HepG2 (cell line): ENCODE data around the gene IFNAR1. TPM values are rescaled to one million over a fixed set of nuclear protein-coding genes. Genes with fewer than 3 reads are reported as not detected.

Experiments used
- ELF1 ChIP-seq: sonication (generic); formaldehyde crosslinking; IDR thresholded peaks from 2 replicates; pipeline ENCODE4 v1.4.0; 2020; ENCODE audit warnings: missing genetic modification reagents
- ERF ChIP-seq: IDR thresholded peaks from 2 replicates; pipeline ENCODE4 v1.6.1; 2018; ENCODE audit warnings: missing biosample characterization, missing genetic modification reagents
- FOXJ3 ChIP-seq: sonication (generic); formaldehyde crosslinking; IDR thresholded peaks from 2 replicates; pipeline ENCODE4 v1.4.0; 2020; ENCODE audit warnings: missing genetic modification reagents, mild to moderate bottlenecking, borderline replicate concordance
- GTF3A ChIP-seq: sonication (generic); formaldehyde crosslinking; conservative IDR thresholded peaks from 2 replicates; pipeline ENCODE4 v1.4.0; 2020; ENCODE audit warnings: mild to moderate bottlenecking, missing genetic modification reagents
- HDAC1 ChIP-seq: sonication (generic); formaldehyde crosslinking; IDR thresholded peaks from 2 replicates; pipeline ENCODE4 v1.5.1; 2020; ENCODE audit warnings: mild to moderate bottlenecking, missing genetic modification reagents
- KLF16 ChIP-seq, 2 experiments: sonication (generic) in 1 of 2; formaldehyde crosslinking in 1 of 2; IDR thresholded peaks; 2 replicates each; pipeline versions ENCODE4 v1.6.1 to v1.8.0; 2016 to 2023; ENCODE audit warnings: missing genetic modification reagents in 2 of 2, missing compliant biosample characterization in 1 of 2
- MAZ ChIP-seq, 2 experiments: sonication (generic) in 1 of 2; formaldehyde crosslinking in 1 of 2; IDR thresholded peaks; 2 replicates each; pipeline versions ENCODE4 v1.5.0 to v1.6.1; 2012 to 2020; ENCODE audit warnings: low read depth in 2 of 2, mild to moderate bottlenecking in 2 of 2, borderline replicate concordance in 1 of 2, improper control_type of control experiment in 1 of 2, low read length in 1 of 2, missing genetic modification reagents in 1 of 2, moderate library complexity in 1 of 2
- RNF2 ChIP-seq: fragments of 450-650 bp; conservative IDR thresholded peaks from 2 replicates; pipeline ENCODE4 v1.6.1; 2016; ENCODE audit warnings: low read depth
- RXRA ChIP-seq: sonication (generic); formaldehyde crosslinking; IDR thresholded peaks from 2 replicates; pipeline ENCODE4 v1.5.1; 2020; ENCODE audit warnings: missing genetic modification reagents
- THAP11 ChIP-seq: IDR thresholded peaks from 2 replicates; pipeline ENCODE4 v1.6.1; 2016; ENCODE audit warnings: missing biosample characterization, missing genetic modification reagents
- TOE1 ChIP-seq: sonication (generic); formaldehyde crosslinking; IDR thresholded peaks from 2 replicates; pipeline ENCODE4 v1.4.0; 2020; ENCODE audit warnings: mild to moderate bottlenecking, missing genetic modification reagents
- YY1 ChIP-seq: IDR thresholded peaks from 2 replicates; pipeline ENCODE4 v1.6.1; 2011; ENCODE audit warnings: low read length, low read depth, moderate library complexity, mild to moderate bottlenecking; ENCODE audit not compliant: insufficient read depth, insufficient replicate concordance
- ZNF263 ChIP-seq: sonication (generic); formaldehyde crosslinking; IDR thresholded peaks from 2 replicates; pipeline ENCODE4 v1.4.0; 2020; ENCODE audit warnings: missing genetic modification reagents
- ZNF44 ChIP-seq: sonication (generic); formaldehyde crosslinking; IDR thresholded peaks from 2 replicates; pipeline ENCODE4 v1.5.1; 2020; ENCODE audit warnings: mild to moderate bottlenecking, missing genetic modification reagents
- ZNF446 ChIP-seq: sonication (generic); formaldehyde crosslinking; IDR thresholded peaks from 2 replicates; pipeline ENCODE4 v1.5.0; 2020; ENCODE audit warnings: mild to moderate bottlenecking, missing genetic modification reagents
- ZNF543 ChIP-seq: sonication (generic); formaldehyde crosslinking; IDR thresholded peaks from 2 replicates; pipeline ENCODE4 v1.4.0; 2020; ENCODE audit warnings: mild to moderate bottlenecking, missing genetic modification reagents
- ZNF713 ChIP-seq: sonication (generic); formaldehyde crosslinking; IDR thresholded peaks from 2 replicates; pipeline ENCODE4 v1.4.0; 2020; ENCODE audit warnings: mild to moderate bottlenecking, missing genetic modification reagents
- polyA plus RNA-seq, 8 experiments: library from polyadenylated mRNA; depleted of rRNA in 3 of 8; stranded (reverse) in 7 of 8; unstranded in 1 of 8; fragments of >200 nt; fragmentation: Illumina TruSeq in 4 of 8; extraction: Trizol in 4 of 8; gene quantifications; 2 replicates each; pipeline versions ENCODE4 v1.2.1 to v1.2.3, GENCODE V29; 2011 to 2016; ENCODE audit warnings: low read depth in 4 of 8, missing spikeins in 1 of 8, mixed read lengths in 1 of 8; ENCODE audit not compliant: insufficient read depth in 1 of 8
- total RNA-seq, 5 experiments: library from RNA; depleted of rRNA; stranded (reverse); fragments of >200 nt; fragmentation: Illumina TruSeq; extraction: Trizol; gene quantifications; 2 replicates each; pipeline ENCODE4 v1.2.3, GENCODE V29; 2016; ENCODE audit warnings: low read depth in 1 of 5
- TF ChIP-seq, protein P1 (sequence below): sonication (generic); formaldehyde crosslinking; IDR thresholded peaks from 2 replicates; pipeline ENCODE4 v1.4.0; 2020; ENCODE audit warnings: missing genetic modification reagents, borderline replicate concordance
- TF ChIP-seq, protein P2 (sequence below): sonication (generic); formaldehyde crosslinking; IDR thresholded peaks from 2 replicates; pipeline ENCODE4 v1.9.0; 2021; ENCODE audit warnings: mild to moderate bottlenecking, missing genetic modification reagents

Gene IFNAR1
- total and polyA plus RNA-seq, 2 of the 13 experiments (the other 11 are each of a cell fraction or from before 2014, with no cell fraction given) = 6.7 to 9.3 TPM

DNA sequence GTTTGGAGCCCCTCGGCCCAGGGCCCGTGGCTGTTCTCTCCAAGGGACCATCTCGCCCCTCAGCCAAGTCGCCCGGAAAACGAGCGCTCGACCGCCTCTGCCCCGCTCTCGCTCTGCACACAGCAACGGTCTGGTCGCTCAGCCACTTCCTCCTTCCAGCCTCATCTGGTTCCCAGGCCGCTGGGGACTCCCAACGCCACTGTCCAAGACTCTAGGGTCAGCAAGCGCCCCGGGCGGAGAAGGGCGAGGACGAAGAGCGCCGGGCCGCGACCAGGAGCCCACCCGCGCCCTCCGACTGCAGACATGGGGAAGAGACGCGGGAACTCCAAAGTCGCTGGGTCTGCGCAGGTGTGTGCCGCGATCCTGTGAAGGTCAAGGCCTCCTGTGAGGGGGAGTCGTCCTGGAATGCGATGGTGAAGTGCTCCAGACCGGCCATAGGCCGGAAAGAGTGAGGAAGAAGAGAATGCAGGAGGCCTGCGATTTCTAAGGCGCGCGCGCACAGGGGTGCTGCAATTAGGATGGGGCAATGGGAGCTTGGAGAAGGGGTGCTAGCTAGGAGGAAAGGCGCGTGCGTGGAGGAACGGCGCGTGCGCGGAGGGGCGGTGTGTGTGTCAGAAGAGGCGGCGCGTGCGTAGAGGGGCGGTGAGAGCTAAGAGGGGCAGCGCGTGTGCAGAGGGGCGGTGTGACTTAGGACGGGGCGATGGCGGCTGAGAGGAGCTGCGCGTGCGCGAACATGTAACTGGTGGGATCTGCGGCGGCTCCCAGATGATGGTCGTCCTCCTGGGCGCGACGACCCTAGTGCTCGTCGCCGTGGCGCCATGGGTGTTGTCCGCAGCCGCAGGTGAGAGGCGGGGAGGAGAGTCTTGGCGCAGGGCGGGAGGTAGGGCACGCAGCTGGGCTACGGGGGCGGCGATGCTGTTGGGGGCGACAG is at the start of gene IFNAR1 (continued):
- TF ChIP-seq MAZ (IDR thresholded peaks at IDR 0.05; ENCODE audit: borderline replicate concordance, low read depth, low read length) (peak; percentile 65; the same call in 1 of the 2 replicates), MAZ (CRISPR knock-in tag; IDR thresholded peaks at IDR 0.05; ENCODE audit: low read depth) (peak; percentile 54; the same call in 1 of the 2 replicates), ERF (CRISPR knock-in tag) (peak; percentile 50), ZNF713 (CRISPR knock-in tag) (0 out of 2 replicates have a peak, but pooled peaks have one; percentile 10), THAP11 (peak; percentile 66), ZNF44 (CRISPR knock-in tag) (no peak), TOE1 (CRISPR knock-in tag) (no peak), RXRA (CRISPR knock-in tag) (peak; percentile 67), ZNF446 (CRISPR knock-in tag) (peak; percentile 28; the same call in 1 of the 2 replicates), HDAC1 (CRISPR knock-in tag) (peak; percentile 88), FOXJ3 (CRISPR knock-in tag) (0 out of 2 replicates have a peak, but pooled peaks have one; percentile 12), KLF16 (CRISPR knock-in tag; IDR thresholded peaks at IDR 0.05) (peak in 1 of 2 experiments; percentile 53; a peak in 2 of 4 replicates), YY1 (peak; percentile 12), ZNF263 (CRISPR knock-in tag) (peak; percentile 83), RNF2 (0 out of 2 replicates have a peak, but pooled peaks have one; percentile 36), GTF3A (CRISPR knock-in tag) (peak; percentile 73; the same call in 1 of the 2 replicates), ELF1 (peak; percentile 70), ZNF543 (CRISPR knock-in tag) (peak; percentile 79)
- TF ChIP-seq, protein P1, sequence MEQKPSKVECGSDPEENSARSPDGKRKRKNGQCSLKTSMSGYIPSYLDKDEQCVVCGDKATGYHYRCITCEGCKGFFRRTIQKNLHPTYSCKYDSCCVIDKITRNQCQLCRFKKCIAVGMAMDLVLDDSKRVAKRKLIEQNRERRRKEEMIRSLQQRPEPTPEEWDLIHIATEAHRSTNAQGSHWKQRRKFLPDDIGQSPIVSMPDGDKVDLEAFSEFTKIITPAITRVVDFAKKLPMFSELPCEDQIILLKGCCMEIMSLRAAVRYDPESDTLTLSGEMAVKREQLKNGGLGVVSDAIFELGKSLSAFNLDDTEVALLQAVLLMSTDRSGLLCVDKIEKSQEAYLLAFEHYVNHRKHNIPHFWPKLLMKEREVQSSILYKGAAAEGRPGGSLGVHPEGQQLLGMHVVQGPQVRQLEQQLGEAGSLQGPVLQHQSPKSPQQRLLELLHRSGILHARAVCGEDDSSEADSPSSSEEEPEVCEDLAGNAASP = no peak
- TF ChIP-seq, protein P2, sequence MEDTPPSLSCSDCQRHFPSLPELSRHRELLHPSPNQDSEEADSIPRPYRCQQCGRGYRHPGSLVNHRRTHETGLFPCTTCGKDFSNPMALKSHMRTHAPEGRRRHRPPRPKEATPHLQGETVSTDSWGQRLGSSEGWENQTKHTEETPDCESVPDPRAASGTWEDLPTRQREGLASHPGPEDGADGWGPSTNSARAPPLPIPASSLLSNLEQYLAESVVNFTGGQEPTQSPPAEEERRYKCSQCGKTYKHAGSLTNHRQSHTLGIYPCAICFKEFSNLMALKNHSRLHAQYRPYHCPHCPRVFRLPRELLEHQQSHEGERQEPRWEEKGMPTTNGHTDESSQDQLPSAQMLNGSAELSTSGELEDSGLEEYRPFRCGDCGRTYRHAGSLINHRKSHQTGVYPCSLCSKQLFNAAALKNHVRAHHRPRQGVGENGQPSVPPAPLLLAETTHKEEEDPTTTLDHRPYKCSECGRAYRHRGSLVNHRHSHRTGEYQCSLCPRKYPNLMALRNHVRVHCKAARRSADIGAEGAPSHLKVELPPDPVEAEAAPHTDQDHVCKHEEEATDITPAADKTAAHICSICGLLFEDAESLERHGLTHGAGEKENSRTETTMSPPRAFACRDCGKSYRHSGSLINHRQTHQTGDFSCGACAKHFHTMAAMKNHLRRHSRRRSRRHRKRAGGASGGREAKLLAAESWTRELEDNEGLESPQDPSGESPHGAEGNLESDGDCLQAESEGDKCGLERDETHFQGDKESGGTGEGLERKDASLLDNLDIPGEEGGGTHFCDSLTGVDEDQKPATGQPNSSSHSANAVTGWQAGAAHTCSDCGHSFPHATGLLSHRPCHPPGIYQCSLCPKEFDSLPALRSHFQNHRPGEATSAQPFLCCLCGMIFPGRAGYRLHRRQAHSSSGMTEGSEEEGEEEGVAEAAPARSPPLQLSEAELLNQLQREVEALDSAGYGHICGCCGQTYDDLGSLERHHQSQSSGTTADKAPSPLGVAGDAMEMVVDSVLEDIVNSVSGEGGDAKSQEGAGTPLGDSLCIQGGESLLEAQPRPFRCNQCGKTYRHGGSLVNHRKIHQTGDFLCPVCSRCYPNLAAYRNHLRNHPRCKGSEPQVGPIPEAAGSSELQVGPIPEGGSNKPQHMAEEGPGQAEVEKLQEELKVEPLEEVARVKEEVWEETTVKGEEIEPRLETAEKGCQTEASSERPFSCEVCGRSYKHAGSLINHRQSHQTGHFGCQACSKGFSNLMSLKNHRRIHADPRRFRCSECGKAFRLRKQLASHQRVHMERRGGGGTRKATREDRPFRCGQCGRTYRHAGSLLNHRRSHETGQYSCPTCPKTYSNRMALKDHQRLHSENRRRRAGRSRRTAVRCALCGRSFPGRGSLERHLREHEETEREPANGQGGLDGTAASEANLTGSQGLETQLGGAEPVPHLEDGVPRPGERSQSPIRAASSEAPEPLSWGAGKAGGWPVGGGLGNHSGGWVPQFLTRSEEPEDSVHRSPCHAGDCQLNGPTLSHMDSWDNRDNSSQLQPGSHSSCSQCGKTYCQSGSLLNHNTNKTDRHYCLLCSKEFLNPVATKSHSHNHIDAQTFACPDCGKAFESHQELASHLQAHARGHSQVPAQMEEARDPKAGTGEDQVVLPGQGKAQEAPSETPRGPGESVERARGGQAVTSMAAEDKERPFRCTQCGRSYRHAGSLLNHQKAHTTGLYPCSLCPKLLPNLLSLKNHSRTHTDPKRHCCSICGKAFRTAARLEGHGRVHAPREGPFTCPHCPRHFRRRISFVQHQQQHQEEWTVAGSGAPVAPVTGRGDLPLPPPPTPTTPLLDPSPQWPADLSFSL = peak; percentile 90
